A549 (cell line): ENCODE measurements around the gene PJVK. TPM values are rescaled to one million over a fixed set of nuclear protein-coding genes. Genes with fewer than 3 reads are reported as not detected.
A peak's percentile ranks its signal among the peaks of the same experiment; 100 is the strongest.

ENCODE experiments used
- ATAC-seq, 2 experiments: fragments of 200-7000 bp in 1 of 2; fragments of >200 bp in 1 of 2; cut with Nextera tagmentation in 1 of 2; cut with Tn5 transposase in 1 of 2; 3 replicates each; pipeline versions ENCODE4 v1.8.0 to v1.9.1; 2018 to 2020; ENCODE audit warnings: mild to moderate bottlenecking in 1 of 2, moderate library complexity in 1 of 2
- CTCF ChIA-PET: fragments of 300-600 bp; sonication (Branson Sonifier 250); formaldehyde crosslinking; extraction: SDS; loops from one replicate; lab custom pipeline; 2021; ENCODE audit warnings: antibody characterized with exemption, inconsistent platforms; lab: Yijun Ruan, JAX
- POLR2A ChIA-PET: fragments of 350-600 bp; formaldehyde crosslinking; extraction: SDS; loops from one replicate; lab custom pipeline; 2021; ENCODE audit warnings: antibody characterized with exemption, inconsistent platforms; lab: Yijun Ruan, JAX
- DNase-seq, 2 experiments: peaks; one replicate each; pipeline versions ENCODE4 v3.0.0 to v3.0.0-alpha.2; 2011 to 2016; ENCODE audit warnings: low read depth in 1 of 2, low spot score in 1 of 2
- FAIRE-seq: peaks from 2 replicates; lab custom pipeline; 2011; peaks lifted over from hg19 to GRCh38; lab: Jason Lieb, UNC
- H3K27ac ChIP-seq, 2 experiments: fragments of >200 bp; sonication (Bioruptor Twin); formaldehyde crosslinking; 3 replicates each; pipeline ENCODE4 v1.5.1; 2016 to 2017
- H3K4me1 ChIP-seq: fragments of >200 bp; sonication (Bioruptor Twin); formaldehyde crosslinking; 3 replicates; pipeline ENCODE4 v1.6.1; 2016
- H3K4me2 ChIP-seq: fragments of >200 bp; sonication (Bioruptor Twin); formaldehyde crosslinking; 3 replicates; pipeline ENCODE4 v1.6.1; 2016
- H3K4me3 ChIP-seq: fragments of >200 bp; sonication (Bioruptor Twin); formaldehyde crosslinking; 3 replicates; pipeline ENCODE4 v1.5.1; 2016
- H3K9me3 ChIP-seq: fragments of >200 bp; sonication (Bioruptor Twin); formaldehyde crosslinking; 3 replicates; pipeline ENCODE4 v1.6.1; 2016
- HDAC2 ChIP-seq: fragments of 200-600 bp; sonication (generic); IDR thresholded peaks from 2 replicates; pipeline ENCODE4 v1.6.1; 2016
- HOXB13 ChIP-seq: fragments of 250-450 bp; sonication (Bioruptor Pico); IDR thresholded peaks from 2 replicates; pipeline ENCODE4 v1.5.0; 2020; ENCODE audit warnings: low read depth, mild to moderate bottlenecking, moderate library complexity
- JUN ChIP-seq, 2 experiments: fragments of >200 bp; sonication (Bioruptor Twin); formaldehyde crosslinking; IDR thresholded peaks; 2 replicates in 1 of 2; 3 replicates in 1 of 2; pipeline ENCODE4 v1.6.1; 2016 to 2017
- KDM5A ChIP-seq: fragments of 200-600 bp; sonication (generic); IDR thresholded peaks from 2 replicates; pipeline ENCODE4 v1.6.1; 2016; ENCODE audit warnings: antibody characterized with exemption, mild to moderate bottlenecking
- MAFK ChIP-seq: fragments of 450-650 bp; IDR thresholded peaks from 2 replicates; pipeline ENCODE4 v1.6.1; 2014; ENCODE audit not compliant: partially characterized antibody
- MAZ ChIP-seq: fragments of 150-350 bp; IDR thresholded peaks from 2 replicates; pipeline ENCODE4 v1.6.1; 2014; ENCODE audit warnings: antibody characterized with exemption, low read depth, low read length, borderline replicate concordance
- MYC ChIP-seq: IDR thresholded peaks from 2 replicates; pipeline ENCODE4 v1.6.1; 2012; ENCODE audit warnings: mild to moderate bottlenecking, inconsistent platforms, low read length, improper control_type of control experiment, borderline replicate concordance
- NFE2L2 ChIP-seq: fragments of 150-350 bp; conservative IDR thresholded peaks from 2 replicates; pipeline ENCODE4 v1.6.1; 2014; ENCODE audit warnings: low read length
- PHF8 ChIP-seq: fragments of 200-600 bp; sonication (generic); IDR thresholded peaks from 2 replicates; pipeline ENCODE4 v1.6.1; 2016; ENCODE audit warnings: low read depth, mild to moderate bottlenecking, antibody characterized with exemption, moderate library complexity, borderline replicate concordance
- POLR2A ChIP-seq: IDR thresholded peaks from 2 replicates; pipeline ENCODE4 v1.6.1; 2012; ENCODE audit warnings: mild to moderate bottlenecking, low read length
- RAD21 ChIP-seq, 2 experiments: fragments of >200 bp in 1 of 2; sonication (Bioruptor Twin) in 1 of 2; formaldehyde crosslinking in 1 of 2; IDR thresholded peaks in 1 of 2; conservative IDR thresholded peaks in 1 of 2; 2 replicates in 1 of 2; 3 replicates in 1 of 2; pipeline ENCODE4 v1.6.1; 2012 to 2018; ENCODE audit warnings: inconsistent platforms in 1 of 2
- RARB ChIP-seq: fragments of 250-450 bp; sonication (Bioruptor Pico); IDR thresholded peaks from 2 replicates; pipeline ENCODE4 v1.8.0; 2021; ENCODE audit warnings: mild to moderate bottlenecking, moderate library complexity
- RCOR1 ChIP-seq: fragments of 150-350 bp; IDR thresholded peaks from 2 replicates; pipeline ENCODE4 v1.6.1; 2014; ENCODE audit warnings: antibody characterized with exemption, low read length, low read depth
- SMC3 ChIP-seq: fragments of >200 bp; sonication (Bioruptor Twin); formaldehyde crosslinking; IDR thresholded peaks from 3 replicates; pipeline ENCODE4 v1.6.1; 2018; ENCODE audit warnings: inconsistent platforms
- ZNF302 ChIP-seq: fragments of 250-450 bp; sonication (Bioruptor Pico); IDR thresholded peaks from 2 replicates; pipeline ENCODE4 v1.9.0; 2021; ENCODE audit warnings: inconsistent platforms, mild to moderate bottlenecking, moderate library complexity
- WGBS: methylation state at CpG from one replicate; pipeline ENCODE4 v1.1.6; 2017; ENCODE audit errors: missing lambda C conversion rate; 5-methylcytosine and 5-hydroxymethylcytosine counted together
- polyA plus RNA-seq, 4 experiments: library from polyadenylated mRNA; depleted of rRNA in 3 of 4; stranded (reverse); fragments of >200 nt; fragmentation: RNase III in 1 of 4; extraction: RNeasy Plus Mini Kit Qiagen cat#74134 plus additional on column Dnase treatment in 1 of 4; gene quantifications; 2 replicates in 3 of 4; 3 replicates in 1 of 4; pipeline ENCODE4 v1.2.3, GENCODE V29; 2011 to 2017
- TF ChIP-seq, protein P1 (sequence below): IDR thresholded peaks from 2 replicates; pipeline ENCODE4 v1.6.1; 2012; ENCODE audit warnings: low read depth, borderline replicate concordance
- TF ChIP-seq, protein P2 (sequence below): fragments of >200 bp; sonication (Bioruptor Twin); formaldehyde crosslinking; IDR thresholded peaks from 3 replicates; pipeline ENCODE4 v1.5.1; 2016
- TF ChIP-seq, protein P3 (sequence below): IDR thresholded peaks from 2 replicates; pipeline ENCODE4 v1.6.1; 2012
- TF ChIP-seq, protein P4 (sequence below): fragments of >200 bp; sonication (Bioruptor Twin); formaldehyde crosslinking; IDR thresholded peaks from 3 replicates; pipeline ENCODE4 v1.6.1; 2016
- TF ChIP-seq, protein P5 (sequence below): fragments of 250-450 bp; sonication (Bioruptor Pico); IDR thresholded peaks from 2 replicates; pipeline ENCODE4 v1.5.0; 2020; ENCODE audit warnings: low read depth, mild to moderate bottlenecking, moderate library complexity

The PJVK gene
- polyA plus RNA-seq, 2 of the 4 experiments (the other 2 are of a cell fraction): 3.6 to 10.1 TPM

DNA sequence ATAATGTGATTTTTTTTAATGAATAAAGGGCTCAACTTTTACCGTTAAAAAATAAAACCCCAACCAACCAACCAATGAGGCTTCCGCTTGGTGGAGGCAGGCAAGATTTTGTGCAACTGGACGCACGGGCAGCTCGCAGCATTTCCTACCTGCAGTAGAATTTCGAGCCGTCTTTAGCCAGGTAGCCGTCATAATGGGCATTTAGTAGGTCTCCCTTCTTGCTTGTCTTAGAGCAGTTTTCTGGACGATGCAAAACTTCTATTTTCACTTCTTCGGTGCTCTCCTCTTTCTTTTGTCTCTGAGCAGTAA is 26.9 kb downstream of the PJVK start:
- Histone ChIP-seq H3K4me3 (peak overlapping the region; percentile 68), H3K4me1 (peaks cover 38% of the 10 kb centered on the region), H3K4me2 (peak overlapping the region; percentile 74), H3K9me3 (no peaks in the 10 kb centered on the region), H3K27ac (peak overlapping the region; percentile 82 to 92)
- POLR2A ChIA-PET: interaction anchor here (4.1 kb wide), 1 partner anchor 27 kb away, joined by 35 read pairs; the partner anchor contains the start of genes PJVK and PRKRA
- DNase-seq (no peak), FAIRE-seq (no peak), ATAC-seq (no peak)
- TF ChIP-seq RCOR1 (no peak), MAZ (no peak), MAFK (no peak), JUN (IDR thresholded peaks at IDR 0.05) (no peak), HOXB13 (CRISPR knock-in tag) (no peak), KDM5A (no peak), RARB (no peak), HDAC2 (no peak)
- TF ChIP-seq, protein P1, sequence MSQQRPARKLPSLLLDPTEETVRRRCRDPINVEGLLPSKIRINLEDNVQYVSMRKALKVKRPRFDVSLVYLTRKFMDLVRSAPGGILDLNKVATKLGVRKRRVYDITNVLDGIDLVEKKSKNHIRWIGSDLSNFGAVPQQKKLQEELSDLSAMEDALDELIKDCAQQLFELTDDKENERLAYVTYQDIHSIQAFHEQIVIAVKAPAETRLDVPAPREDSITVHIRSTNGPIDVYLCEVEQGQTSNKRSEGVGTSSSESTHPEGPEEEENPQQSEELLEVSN: no peak
- 2% methylated on average over 10 of the region's 10 CpGs for WGBS
- CTCF ChIA-PET: no interaction called here

DNA sequence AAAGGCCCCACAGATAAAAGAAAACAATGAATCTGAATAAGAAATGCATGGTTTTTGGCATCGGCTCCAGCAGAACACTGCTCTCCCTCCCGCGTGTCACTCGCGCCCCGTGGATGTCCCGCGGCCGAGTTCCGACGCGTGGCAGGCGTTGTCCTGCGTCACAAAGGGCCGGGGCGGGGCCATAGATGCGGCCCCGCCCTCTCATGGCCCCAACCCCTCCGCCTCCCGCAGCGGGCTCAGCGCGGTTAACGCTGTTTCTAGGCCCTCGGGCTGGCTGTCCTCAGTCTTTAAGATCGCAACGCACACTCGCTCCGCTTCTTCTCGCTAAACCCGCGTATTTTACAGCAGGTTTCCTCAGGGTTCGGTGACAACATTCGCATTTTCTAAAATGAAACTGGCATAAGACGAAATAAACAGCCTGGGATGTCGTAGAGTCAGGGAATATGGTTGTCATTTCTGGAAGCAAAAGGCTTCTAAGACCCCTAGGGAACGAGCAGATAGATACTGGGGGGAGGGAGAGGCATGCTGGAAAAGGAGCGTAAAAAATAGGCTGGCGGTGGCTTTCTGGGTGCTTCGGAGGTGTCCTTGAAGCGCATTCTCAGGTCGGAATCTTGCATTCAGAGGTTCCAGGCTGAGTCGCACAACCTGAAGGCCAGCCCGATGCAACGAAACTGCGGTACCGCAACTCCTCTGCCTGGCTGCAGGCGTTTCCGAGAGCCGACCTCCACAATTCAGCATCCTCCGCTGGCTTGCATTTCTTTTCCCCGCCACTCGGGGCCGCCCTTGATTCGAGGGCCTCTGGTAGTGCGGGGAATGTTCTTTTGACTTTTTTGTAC is 27.5 kb downstream of the PJVK start, which contains the start of gene FKBP7:
Gene FKBP7 (minus strand): TSS at position 162 of the 836 bp plus-strand sequence. CDS start 101 bp downstream, at position 61.
- peak within 1 kb of the TSS; percentile 68 for H3K4me3 ChIP-seq
- WGBS: 2% methylated on average over 47 of the region's 56 CpGs
- ChIA-PET POLR2A (interaction anchor here (4.1 kb wide), 1 partner anchor 27 kb away, joined by 35 read pairs; the partner anchor contains the start of genes PJVK and PRKRA), CTCF (interaction anchor here (1.1 to 2.0 kb wide), 4 partner anchors 7 to 347 kb away, joined by 3 to 8 read pairs (median 4); no protein-coding TSS in a partner anchor)
- H3K4me1 ChIP-seq: peaks cover 42% of the 10 kb centered on the region
- FAIRE-seq: no peak
- H3K27ac ChIP-seq: peak within 1 kb of the TSS; percentile 82 to 92
- peak; percentile 72 to 79 for ATAC-seq
- DNase-seq: peak; percentile 71 to 84
- TF ChIP-seq POLR2A (peak; percentile 66), SMC3 (peak; percentile 24; the same call in 2 of the 3 replicates), PHF8 (peak; percentile 85), ZNF302 (CRISPR knock-in tag) (no peak), RAD21 (conservative IDR thresholded peaks at IDR 0.05 in 1 of 2, IDR thresholded peaks at IDR 0.05 in 1 of 2) (peak; percentile 65 to 75), MYC (peak; percentile 61; the same call in 1 of the 2 replicates), JUN (IDR thresholded peaks at IDR 0.05) (peak in 1 of 2 experiments; percentile 56; a peak in 2 of 5 replicates), NFE2L2 (no peak), MAZ (no peak)
- TF ChIP-seq, protein P2, sequence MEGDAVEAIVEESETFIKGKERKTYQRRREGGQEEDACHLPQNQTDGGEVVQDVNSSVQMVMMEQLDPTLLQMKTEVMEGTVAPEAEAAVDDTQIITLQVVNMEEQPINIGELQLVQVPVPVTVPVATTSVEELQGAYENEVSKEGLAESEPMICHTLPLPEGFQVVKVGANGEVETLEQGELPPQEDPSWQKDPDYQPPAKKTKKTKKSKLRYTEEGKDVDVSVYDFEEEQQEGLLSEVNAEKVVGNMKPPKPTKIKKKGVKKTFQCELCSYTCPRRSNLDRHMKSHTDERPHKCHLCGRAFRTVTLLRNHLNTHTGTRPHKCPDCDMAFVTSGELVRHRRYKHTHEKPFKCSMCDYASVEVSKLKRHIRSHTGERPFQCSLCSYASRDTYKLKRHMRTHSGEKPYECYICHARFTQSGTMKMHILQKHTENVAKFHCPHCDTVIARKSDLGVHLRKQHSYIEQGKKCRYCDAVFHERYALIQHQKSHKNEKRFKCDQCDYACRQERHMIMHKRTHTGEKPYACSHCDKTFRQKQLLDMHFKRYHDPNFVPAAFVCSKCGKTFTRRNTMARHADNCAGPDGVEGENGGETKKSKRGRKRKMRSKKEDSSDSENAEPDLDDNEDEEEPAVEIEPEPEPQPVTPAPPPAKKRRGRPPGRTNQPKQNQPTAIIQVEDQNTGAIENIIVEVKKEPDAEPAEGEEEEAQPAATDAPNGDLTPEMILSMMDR: peak; percentile 58
- TF ChIP-seq, protein P1: peak; percentile 72
- TF ChIP-seq, protein P3, sequence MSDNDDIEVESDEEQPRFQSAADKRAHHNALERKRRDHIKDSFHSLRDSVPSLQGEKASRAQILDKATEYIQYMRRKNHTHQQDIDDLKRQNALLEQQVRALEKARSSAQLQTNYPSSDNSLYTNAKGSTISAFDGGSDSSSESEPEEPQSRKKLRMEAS: peak; percentile 86
- TF ChIP-seq, protein P4, sequence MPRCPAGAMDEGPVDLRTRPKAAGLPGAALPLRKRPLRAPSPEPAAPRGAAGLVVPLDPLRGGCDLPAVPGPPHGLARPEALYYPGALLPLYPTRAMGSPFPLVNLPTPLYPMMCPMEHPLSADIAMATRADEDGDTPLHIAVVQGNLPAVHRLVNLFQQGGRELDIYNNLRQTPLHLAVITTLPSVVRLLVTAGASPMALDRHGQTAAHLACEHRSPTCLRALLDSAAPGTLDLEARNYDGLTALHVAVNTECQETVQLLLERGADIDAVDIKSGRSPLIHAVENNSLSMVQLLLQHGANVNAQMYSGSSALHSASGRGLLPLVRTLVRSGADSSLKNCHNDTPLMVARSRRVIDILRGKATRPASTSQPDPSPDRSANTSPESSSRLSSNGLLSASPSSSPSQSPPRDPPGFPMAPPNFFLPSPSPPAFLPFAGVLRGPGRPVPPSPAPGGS: peak; percentile 50; the same call in 1 of the 3 replicates
- TF ChIP-seq, protein P5, sequence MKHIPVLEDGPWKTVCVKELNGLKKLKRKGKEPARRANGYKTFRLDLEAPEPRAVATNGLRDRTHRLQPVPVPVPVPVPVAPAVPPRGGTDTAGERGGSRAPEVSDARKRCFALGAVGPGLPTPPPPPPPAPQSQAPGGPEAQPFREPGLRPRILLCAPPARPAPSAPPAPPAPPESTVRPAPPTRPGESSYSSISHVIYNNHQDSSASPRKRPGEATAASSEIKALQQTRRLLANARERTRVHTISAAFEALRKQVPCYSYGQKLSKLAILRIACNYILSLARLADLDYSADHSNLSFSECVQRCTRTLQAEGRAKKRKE (CRISPR knock-in tag): 0 out of 2 replicates have a peak, but pooled peaks have one; percentile 15
- peak within 1 kb of the TSS; percentile 74 for H3K4me2 ChIP-seq
- no peaks in the 10 kb centered on the region for H3K9me3 ChIP-seq
